WI38 (cell line): ENCODE results near the gene COX7A2L.
"Not testable (repeated sequence)": the region's sequence is repeated elsewhere in the genome, so short reads cannot be mapped to it uniquely, and the experiment has no call there.

Experiments
- H3K4me3 ChIP-seq: 2 replicates; pipeline ENCODE4 v1.5.1; 2011; ENCODE audit warnings: low read depth, mild to moderate bottlenecking, control low read depth, low read length
- TF ChIP-seq, protein P1 (sequence below): IDR thresholded peaks from 2 replicates; pipeline ENCODE4 v1.5.1; 2012; ENCODE audit warnings: low read depth, mild to moderate bottlenecking, control low read depth, low read length

The COX7A2L gene

DNA sequence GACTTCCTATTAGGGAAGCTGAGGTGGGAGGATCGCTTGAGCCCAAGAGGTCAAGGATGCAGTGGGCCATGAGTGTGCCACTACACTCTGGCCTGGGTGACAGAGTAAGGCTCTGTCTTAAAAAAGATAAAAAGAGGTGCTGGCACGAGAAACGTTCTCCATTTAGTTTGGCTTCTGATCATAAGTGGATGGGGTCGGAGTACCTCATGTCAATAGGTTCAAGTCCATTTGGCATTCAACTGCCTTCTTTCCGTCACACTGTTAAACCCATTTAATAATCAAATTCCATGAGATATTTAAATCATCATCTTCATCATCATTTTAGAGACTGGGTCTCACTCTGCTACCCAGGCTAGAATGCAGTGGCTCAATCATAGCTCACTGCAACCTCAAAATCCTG lies 9.2 kb downstream of the COX7A2L start:
- TF ChIP-seq, protein P1, sequence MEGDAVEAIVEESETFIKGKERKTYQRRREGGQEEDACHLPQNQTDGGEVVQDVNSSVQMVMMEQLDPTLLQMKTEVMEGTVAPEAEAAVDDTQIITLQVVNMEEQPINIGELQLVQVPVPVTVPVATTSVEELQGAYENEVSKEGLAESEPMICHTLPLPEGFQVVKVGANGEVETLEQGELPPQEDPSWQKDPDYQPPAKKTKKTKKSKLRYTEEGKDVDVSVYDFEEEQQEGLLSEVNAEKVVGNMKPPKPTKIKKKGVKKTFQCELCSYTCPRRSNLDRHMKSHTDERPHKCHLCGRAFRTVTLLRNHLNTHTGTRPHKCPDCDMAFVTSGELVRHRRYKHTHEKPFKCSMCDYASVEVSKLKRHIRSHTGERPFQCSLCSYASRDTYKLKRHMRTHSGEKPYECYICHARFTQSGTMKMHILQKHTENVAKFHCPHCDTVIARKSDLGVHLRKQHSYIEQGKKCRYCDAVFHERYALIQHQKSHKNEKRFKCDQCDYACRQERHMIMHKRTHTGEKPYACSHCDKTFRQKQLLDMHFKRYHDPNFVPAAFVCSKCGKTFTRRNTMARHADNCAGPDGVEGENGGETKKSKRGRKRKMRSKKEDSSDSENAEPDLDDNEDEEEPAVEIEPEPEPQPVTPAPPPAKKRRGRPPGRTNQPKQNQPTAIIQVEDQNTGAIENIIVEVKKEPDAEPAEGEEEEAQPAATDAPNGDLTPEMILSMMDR, result no peak

DNA sequence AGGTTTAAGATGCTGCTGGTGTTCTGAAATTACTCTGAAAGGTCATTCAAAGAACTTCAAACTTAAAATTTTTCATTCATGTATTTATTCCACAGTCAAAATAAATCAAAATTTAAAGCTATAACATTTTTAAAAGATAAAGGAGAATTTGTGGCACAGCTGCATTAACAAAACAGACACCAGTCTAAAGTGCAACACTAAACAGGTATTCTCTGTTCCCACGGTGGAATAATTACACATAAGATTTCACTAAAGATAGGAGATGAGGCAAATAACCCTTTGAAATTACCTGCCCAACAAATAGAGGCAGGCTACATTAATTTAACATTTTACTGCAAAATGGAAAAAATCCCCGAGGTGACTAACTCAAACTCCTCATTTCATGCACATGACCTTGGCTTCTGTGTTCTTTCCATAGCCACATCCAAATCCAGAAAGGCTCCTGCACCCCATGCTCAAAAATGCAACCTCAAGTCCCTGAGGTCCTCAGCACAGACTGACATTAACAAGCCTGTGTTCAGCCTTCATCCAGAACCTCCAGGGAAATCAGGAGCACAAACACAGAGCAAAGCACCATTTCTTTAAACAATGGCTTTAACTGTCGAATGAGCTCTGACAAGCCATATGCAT lies 10.5 kb downstream of the COX7A2L start:
- TF ChIP-seq, protein P1, result no peak
- no peak overlapping the region for H3K4me3 ChIP-seq

More for the DNA sequence above, 9.2 kb downstream of the COX7A2L start:
- H3K4me3 ChIP-seq, result no peak overlapping the region

DNA sequence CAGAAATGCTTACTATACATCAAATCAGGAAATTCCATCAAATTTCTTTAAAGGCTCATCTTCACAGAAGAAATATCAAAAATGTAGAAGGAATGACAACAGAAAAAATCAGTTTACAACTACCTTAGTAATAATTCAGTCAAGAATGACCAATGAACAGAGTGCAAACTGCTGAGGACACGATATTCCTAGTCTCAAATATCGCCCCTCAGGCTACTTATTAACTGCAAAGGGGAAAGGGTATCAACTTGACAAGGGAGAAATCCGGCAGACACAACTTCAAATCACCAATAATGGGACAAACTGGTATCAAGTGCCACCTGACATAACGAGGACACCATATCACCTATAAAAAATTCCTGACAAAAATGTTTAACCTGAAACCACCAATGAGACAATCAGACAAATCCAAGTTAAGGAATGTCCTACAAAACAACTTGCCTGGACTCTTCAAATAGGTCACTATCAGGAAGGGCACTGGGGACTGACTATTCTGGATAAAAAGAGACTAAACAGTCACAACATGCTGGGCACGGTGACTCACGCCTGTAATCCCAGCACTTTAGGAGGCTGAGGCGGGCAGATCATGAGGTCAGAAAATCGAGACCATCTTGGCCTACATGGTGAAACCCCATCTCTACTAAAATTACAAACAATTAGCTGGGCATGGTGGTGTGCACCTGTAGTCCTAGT lies 12.8 kb downstream of the COX7A2L start:
- TF ChIP-seq, protein P1, result no peak
- no peak overlapping the region for H3K4me3 ChIP-seq

DNA sequence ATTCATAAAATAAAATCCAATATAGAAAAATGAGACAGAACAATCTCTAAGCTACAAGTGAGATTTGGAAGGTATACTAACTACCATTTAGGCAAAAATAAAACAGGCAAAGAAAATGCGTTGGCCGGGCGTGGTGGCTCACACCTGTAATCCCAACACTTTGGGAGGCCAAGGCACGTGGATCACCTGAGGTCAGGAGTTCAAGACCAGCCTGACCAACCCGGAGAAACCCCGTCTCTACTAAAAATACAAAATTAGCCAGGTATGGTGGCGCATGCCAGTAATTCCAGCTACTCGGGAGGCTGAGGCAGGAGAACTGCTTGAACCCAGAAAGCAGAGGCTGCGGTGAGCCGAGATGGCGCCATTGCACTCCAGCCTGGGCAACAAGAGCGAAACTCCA lies 13.5 kb downstream of the COX7A2L start:
- H3K4me3 ChIP-seq, result not testable (repeated sequence)

DNA sequence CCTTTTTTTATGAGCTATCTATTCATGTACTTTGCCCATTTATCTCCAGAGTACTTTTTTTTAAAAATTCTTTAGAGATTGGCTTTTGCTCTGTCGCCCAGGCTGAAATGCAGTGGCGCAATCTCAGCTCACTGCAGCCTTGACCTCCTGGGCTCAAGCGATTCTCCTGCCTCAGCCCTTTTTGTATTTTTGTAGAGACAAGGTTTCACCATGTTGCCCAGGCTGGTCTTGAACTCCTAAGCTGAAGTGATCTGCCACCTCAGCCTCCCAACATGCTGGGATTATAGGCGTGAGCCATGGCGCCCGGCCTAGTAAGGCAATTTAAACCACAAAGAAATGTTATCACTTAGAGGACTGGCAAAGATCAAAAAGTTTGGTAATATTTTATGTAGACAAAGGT lies 14.2 kb downstream of the COX7A2L start:
- H3K4me3 ChIP-seq, result not testable (repeated sequence)

DNA sequence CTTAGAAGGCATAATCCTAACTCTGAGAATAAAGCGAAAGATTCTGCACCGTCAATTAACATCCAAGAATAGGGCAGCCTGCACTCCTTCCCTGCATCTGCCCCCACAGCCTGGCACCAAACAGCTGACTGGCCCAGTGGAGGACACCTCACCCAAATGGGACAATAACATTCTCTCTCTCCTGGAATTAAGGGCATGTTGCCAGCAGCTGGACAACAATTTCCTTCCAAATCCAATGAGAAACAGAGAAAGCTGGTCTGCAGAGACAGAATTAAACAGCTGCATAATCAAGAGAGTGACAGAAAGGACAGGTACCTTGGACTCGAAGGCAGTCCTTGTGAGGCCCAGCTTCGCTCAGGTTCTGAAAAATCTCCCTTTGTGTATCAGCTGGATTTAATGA lies 15.0 kb downstream of the COX7A2L start:
- TF ChIP-seq, protein P1, result no peak
- no peak overlapping the region for H3K4me3 ChIP-seq

DNA sequence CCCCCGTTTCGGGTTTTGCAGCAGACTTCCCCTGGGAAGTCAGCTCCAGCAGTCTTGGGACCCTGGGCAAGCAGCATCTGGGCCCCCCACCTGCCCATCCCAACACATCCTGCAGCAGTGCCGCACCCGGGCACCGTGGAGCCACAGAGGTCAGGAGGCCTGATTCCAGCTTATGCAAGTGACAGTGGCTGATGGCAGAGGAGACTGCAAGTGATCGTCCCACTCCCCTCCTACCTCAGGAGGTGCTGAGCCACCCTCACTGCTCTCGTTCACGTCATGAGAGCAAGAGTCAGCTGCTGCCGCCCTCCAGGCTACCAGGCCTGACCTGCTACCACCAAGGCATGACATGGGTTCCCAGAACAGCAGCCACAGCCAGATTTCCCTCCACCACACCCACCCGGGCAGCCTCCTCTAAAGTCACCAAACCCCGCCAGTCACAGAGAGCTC lies 18.2 kb downstream of the COX7A2L start:
- H3K4me3 ChIP-seq, result no peak overlapping the region
- TF ChIP-seq, protein P1, result no peak

DNA sequence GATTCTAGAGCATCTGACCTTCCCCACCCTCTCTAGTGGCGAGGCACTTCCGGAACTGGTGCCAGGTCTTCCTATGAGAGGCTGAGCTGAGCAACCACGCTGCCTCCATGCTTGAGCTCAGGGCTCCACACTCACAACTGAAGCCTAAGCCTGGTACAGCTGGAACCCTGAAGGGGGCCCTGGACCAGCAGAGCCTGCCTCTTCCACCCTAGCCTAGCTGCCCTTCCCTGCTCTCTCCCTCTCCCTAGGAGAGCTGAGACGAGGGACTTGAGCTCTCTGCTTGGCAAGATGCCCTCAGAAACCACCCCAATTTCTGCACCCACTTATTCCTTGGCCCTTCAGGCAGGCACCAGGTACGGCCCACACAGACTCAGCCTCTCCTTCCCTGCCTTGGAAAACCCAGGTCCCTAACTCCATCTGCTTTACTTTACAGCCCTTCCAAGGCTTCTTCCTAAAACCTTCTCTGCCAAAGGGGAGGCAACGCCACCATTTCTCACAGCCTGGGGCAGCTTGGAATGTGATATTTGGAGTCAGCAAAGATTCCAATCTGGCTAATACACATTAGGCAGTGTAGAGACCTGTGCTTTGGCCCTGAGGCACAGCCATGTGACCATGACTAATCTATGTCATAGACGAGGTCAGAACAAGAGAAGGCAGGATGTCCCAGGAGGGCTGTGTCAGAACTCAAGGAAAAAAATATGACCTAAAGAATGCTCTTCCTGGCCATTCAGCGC lies 18.8 kb downstream of the COX7A2L start:
- TF ChIP-seq, protein P1, result no peak
- H3K4me3 ChIP-seq, result no peak overlapping the region
